Stimulated activated naive CD8-positive, alpha-beta T cell treated with anti-CD3 and anti-CD28 coated beads, Interleukin-15, amount 100 ng/mL, for 72 hours (primary cell): Measurements from ENCODE around the gene NUDT19.
A peak's percentile ranks its signal among the peaks of the same experiment; 100 is the strongest.
"Not testable (repeated sequence)": the region's sequence is repeated elsewhere in the genome, so short reads cannot be mapped to it uniquely, and the experiment has no call there.

Experiments
- ATAC-seq: fragments of 150-1000 bp; cut with Tn5 transposase; 2 replicates; pipeline ENCODE4 v1.10.0; 2021; ENCODE audit warnings: mild to moderate bottlenecking, moderate library complexity
- DNase-seq, 2 donors: peaks; one replicate each; pipeline ENCODE4 v3.0.0; 2021 to 2022
- H3K27ac Mint-ChIP-seq, 2 donors: one replicate each; pipeline ENCODE4 v1.8.0; 2022; ENCODE audit warnings: mild to moderate bottlenecking in 2 of 2, mixed read lengths in 2 of 2, moderate library complexity in 2 of 2
- H3K27me3 Mint-ChIP-seq: one replicate; pipeline ENCODE4 v1.8.0; 2022; ENCODE audit warnings: mixed read lengths
- H3K4me1 Mint-ChIP-seq: one replicate; pipeline ENCODE4 v1.8.0; 2022; ENCODE audit warnings: mild to moderate bottlenecking, mixed read lengths
- H3K4me3 Mint-ChIP-seq, 2 donors: one replicate each; pipeline ENCODE4 v1.8.0; 2022; ENCODE audit warnings: mild to moderate bottlenecking in 2 of 2, mixed read lengths in 2 of 2, moderate library complexity in 1 of 2
- H3K9me3 Mint-ChIP-seq, 2 donors: one replicate each; pipeline ENCODE4 v1.8.0; 2022; ENCODE audit warnings: mixed read lengths in 2 of 2

NUDT19 gene

GRCh38 chr19:32691291-32691951 lies at the start of gene NUDT19:
Gene NUDT19 (plus strand): TSS chr19:32691821. CDS start chr19:32691961, 140 bp downstream.
- no peaks in the 10 kb centered on the region for H3K9me3 Mint-ChIP-seq
- no peaks in the 10 kb centered on the region for H3K27me3 Mint-ChIP-seq
- ATAC-seq, result peak; percentile 77
- peaks cover 56% of the 10 kb centered on the region for H3K4me1 Mint-ChIP-seq
- peak within 1 kb of the TSS; percentile 98 to 99 for H3K27ac Mint-ChIP-seq
- peak within 1 kb of the TSS; percentile 92 to 97 for H3K4me3 Mint-ChIP-seq
- DNase-seq, result peak; percentile 79 to 88

GRCh38 chr19:32642771-32643170 lies 48.9 kb upstream of the NUDT19 start:
- DNase-seq (peak; percentile 76 to 84), ATAC-seq (peak; percentile 96)
- H3K27ac Mint-ChIP-seq, result no peak overlapping the region
- no peaks in the 10 kb centered on the region for H3K9me3 Mint-ChIP-seq
- no peaks in the 10 kb centered on the region for H3K27me3 Mint-ChIP-seq
- peak overlapping the region in 1 of 2 donors; percentile 76 for H3K4me3 Mint-ChIP-seq
- peaks cover 52% of the 10 kb centered on the region for H3K4me1 Mint-ChIP-seq

- peak; percentile 83 for ATAC-seq
- no peaks in the 10 kb centered on the region for H3K9me3 Mint-ChIP-seq
- H3K4me3 Mint-ChIP-seq, result peak overlapping the region in 1 of 2 donors; percentile 41
- peak overlapping the region in 1 of 2 donors; percentile 86 for H3K27ac Mint-ChIP-seq
- peaks cover 56% of the 10 kb centered on the region for H3K4me1 Mint-ChIP-seq
- peak; percentile 45 to 73 for DNase-seq
- H3K27me3 Mint-ChIP-seq, result no peaks in the 10 kb centered on the region
Observed at GRCh38 chr19:32646556-32646955, 45.1 kb upstream of the NUDT19 start.

- H3K27ac Mint-ChIP-seq, result no peak overlapping the region
- peaks cover 48% of the 10 kb centered on the region for H3K4me1 Mint-ChIP-seq
- ATAC-seq (no peak), DNase-seq (no peak)
- no peaks in the 10 kb centered on the region for H3K27me3 Mint-ChIP-seq
- H3K4me3 Mint-ChIP-seq, result peak overlapping the region in 1 of 2 donors; percentile 13
- H3K9me3 Mint-ChIP-seq, result no peaks in the 10 kb centered on the region
Observed at GRCh38 chr19:32647361-32647760, 44.3 kb upstream of the NUDT19 start.

GRCh38 chr19:32649751-32650150 lies 41.9 kb upstream of the NUDT19 start:
- ATAC-seq (no peak), DNase-seq (no peak)
- Mint-ChIP-seq H3K4me3 (no peak overlapping the region), H3K9me3 (no peaks in the 10 kb centered on the region), H3K27ac (no peak overlapping the region), H3K27me3 (no peaks in the 10 kb centered on the region), H3K4me1 (peaks cover 31% of the 10 kb centered on the region)

- Mint-ChIP-seq H3K4me1 (peaks cover 31% of the 10 kb centered on the region), H3K9me3 (no peaks in the 10 kb centered on the region), H3K27me3 (no peaks in the 10 kb centered on the region), H3K27ac (no peak overlapping the region), H3K4me3 (no peak overlapping the region)
- ATAC-seq, result no peak
- DNase-seq, result no peak
Observed at GRCh38 chr19:32650671-32651070, 41.0 kb upstream of the NUDT19 start.

GRCh38 chr19:32651729-32652140 lies 39.9 kb upstream of the NUDT19 start:
- Mint-ChIP-seq H3K4me3 (no peak overlapping the region), H3K27ac (no peak overlapping the region), H3K9me3 (no peaks in the 10 kb centered on the region), H3K27me3 (no peaks in the 10 kb centered on the region), H3K4me1 (peaks cover 22% of the 10 kb centered on the region)
- DNase-seq (no peak), ATAC-seq (no peak)

- peaks cover 16% of the 10 kb centered on the region for H3K4me1 Mint-ChIP-seq
- H3K27me3 Mint-ChIP-seq, H3K9me3 Mint-ChIP-seq, H3K4me3 Mint-ChIP-seq, H3K27ac Mint-ChIP-seq, DNase-seq, ATAC-seq: not testable (repeated sequence)
Observed at GRCh38 chr19:32652331-32652730, 39.3 kb upstream of the NUDT19 start.

GRCh38 chr19:32652894-32653598 lies 38.6 kb upstream of the NUDT19 start:
- peaks cover 9% of the 10 kb centered on the region for H3K4me1 Mint-ChIP-seq
- H3K9me3 Mint-ChIP-seq, result no peaks in the 10 kb centered on the region
- no peak overlapping the region for H3K27ac Mint-ChIP-seq
- no peak for DNase-seq
- no peak overlapping the region for H3K4me3 Mint-ChIP-seq
- ATAC-seq, result no peak
- no peaks in the 10 kb centered on the region for H3K27me3 Mint-ChIP-seq

- Mint-ChIP-seq H3K27ac (no peak overlapping the region), H3K4me3 (no peak overlapping the region), H3K27me3 (no peaks in the 10 kb centered on the region), H3K4me1 (peaks cover 5% of the 10 kb centered on the region), H3K9me3 (no peaks in the 10 kb centered on the region)
- ATAC-seq, result no peak
- no peak for DNase-seq
Observed at GRCh38 chr19:32653599-32653915, 38.1 kb upstream of the NUDT19 start.

GRCh38 chr19:32656379-32656778 lies 35.2 kb upstream of the NUDT19 start:
- H3K9me3 Mint-ChIP-seq, H3K4me1 Mint-ChIP-seq, H3K27me3 Mint-ChIP-seq, H3K4me3 Mint-ChIP-seq, H3K27ac Mint-ChIP-seq, ATAC-seq, DNase-seq: not testable (repeated sequence)

GRCh38 chr19:32658075-32658474 lies 33.5 kb upstream of the NUDT19 start:
- Mint-ChIP-seq H3K27me3 (no peaks in the 10 kb centered on the region), H3K9me3 (no peaks in the 10 kb centered on the region), H3K27ac (no peak overlapping the region), H3K4me3 (no peak overlapping the region), H3K4me1 (peaks cover 14% of the 10 kb centered on the region)
- ATAC-seq (no peak), DNase-seq (no peak)

GRCh38 chr19:32658527-32658926 lies 33.1 kb upstream of the NUDT19 start:
- no peaks in the 10 kb centered on the region for H3K27me3 Mint-ChIP-seq
- H3K9me3 Mint-ChIP-seq, result no peaks in the 10 kb centered on the region
- peaks cover 13% of the 10 kb centered on the region for H3K4me1 Mint-ChIP-seq
- no peak overlapping the region for H3K4me3 Mint-ChIP-seq
- ATAC-seq (no peak), DNase-seq (no peak)
- H3K27ac Mint-ChIP-seq, result no peak overlapping the region

GRCh38 chr19:32661318-32661717 lies 30.3 kb upstream of the NUDT19 start:
- no peaks in the 10 kb centered on the region for H3K9me3 Mint-ChIP-seq
- H3K4me1 Mint-ChIP-seq, result peaks cover 13% of the 10 kb centered on the region
- DNase-seq, result no peak
- H3K27me3 Mint-ChIP-seq, result no peaks in the 10 kb centered on the region
- H3K27ac Mint-ChIP-seq, result no peak overlapping the region
- no peak overlapping the region for H3K4me3 Mint-ChIP-seq
- no peak for ATAC-seq

- no peak for ATAC-seq
- Mint-ChIP-seq H3K27ac (no peak overlapping the region), H3K27me3 (no peaks in the 10 kb centered on the region), H3K4me3 (no peak overlapping the region), H3K9me3 (no peaks in the 10 kb centered on the region), H3K4me1 (peaks cover 13% of the 10 kb centered on the region)
- DNase-seq, result no peak
Observed at GRCh38 chr19:32662186-32662585, 29.4 kb upstream of the NUDT19 start.

GRCh38 chr19:32666084-32666483 lies 25.5 kb upstream of the NUDT19 start:
- no peaks in the 10 kb centered on the region for H3K9me3 Mint-ChIP-seq
- DNase-seq (no peak), ATAC-seq (no peak)
- no peak overlapping the region for H3K27ac Mint-ChIP-seq
- no peak overlapping the region for H3K4me3 Mint-ChIP-seq
- H3K27me3 Mint-ChIP-seq, result no peaks in the 10 kb centered on the region
- H3K4me1 Mint-ChIP-seq, result peaks cover 31% of the 10 kb centered on the region
